OCI-LY1 (cell line): ENCODE results near the gene YLPM1.

Experiments used
- H2AFZ ChIP-seq: fragments of 200-600 bp; sonication (generic), shearing (Covaris generic); 2 replicates; pipeline ENCODE4 v1.6.0; 2014; ENCODE audit warnings: antibody characterized with exemption, mild to moderate bottlenecking, low read length
- H3F3A ChIP-seq: fragments of 200-600 bp; sonication (generic), shearing (Covaris generic); 2 replicates; pipeline ENCODE4 v1.6.0; 2014; ENCODE audit warnings: mild to moderate bottlenecking, antibody characterized with exemption, low read length, moderate library complexity; ENCODE audit not compliant: insufficient read depth
- H3K27ac ChIP-seq: fragments of 200-600 bp; sonication (generic); 2 replicates; pipeline ENCODE4 v1.5.1; 2014; ENCODE audit warnings: low read length, mixed run types, mild to moderate bottlenecking, low read depth; ENCODE audit not compliant: poor library complexity, severe bottlenecking
- H3K27me3 ChIP-seq: fragments of 200-600 bp; sonication (generic); 2 replicates; pipeline ENCODE4 v1.6.0; 2014; ENCODE audit warnings: antibody characterized with exemption, mild to moderate bottlenecking, low read length, moderate library complexity; ENCODE audit not compliant: insufficient read depth
- H3K36me3 ChIP-seq: fragments of 200-600 bp; sonication (generic); 2 replicates; pipeline ENCODE4 v1.6.1; 2014; ENCODE audit warnings: mild to moderate bottlenecking, antibody characterized with exemption, low read length, moderate library complexity, mixed read lengths; ENCODE audit not compliant: insufficient read depth
- H3K4me1 ChIP-seq: fragments of 200-600 bp; sonication (generic); 2 replicates; pipeline ENCODE4 v1.5.1; 2014; ENCODE audit warnings: mild to moderate bottlenecking, low read length, moderate library complexity; ENCODE audit not compliant: insufficient read depth, severe bottlenecking
- H3K4me2 ChIP-seq: fragments of 200-600 bp; sonication (generic), shearing (Covaris generic); 2 replicates; pipeline ENCODE4 v1.6.1; 2014; ENCODE audit warnings: low read length
- H3K4me3 ChIP-seq: fragments of 200-600 bp; sonication (generic); 2 replicates; pipeline ENCODE4 v1.5.1; 2014; ENCODE audit warnings: low read length, low read depth, mild to moderate bottlenecking, mixed read lengths; ENCODE audit not compliant: poor library complexity, severe bottlenecking
- H3K79me2 ChIP-seq: fragments of 200-600 bp; shearing (Covaris generic); 2 replicates; pipeline ENCODE4 v1.6.1; 2016; ENCODE audit warnings: mixed run types, low read length, mixed read lengths; ENCODE audit not compliant: insufficient read depth
- H3K9ac ChIP-seq: fragments of 200-600 bp; sonication (generic), shearing (Covaris generic); 2 replicates; pipeline ENCODE4 v1.6.1; 2014; ENCODE audit warnings: mild to moderate bottlenecking, low read length, mixed read lengths
- H3K9me2 ChIP-seq: fragments of 200-600 bp; sonication (generic), shearing (Covaris generic); 2 replicates; pipeline ENCODE4 v1.6.1; 2014; ENCODE audit warnings: low read depth, mild to moderate bottlenecking, low read length, mixed read lengths
- H3K9me3 ChIP-seq: fragments of 200-600 bp; shearing (Covaris generic); 2 replicates; pipeline ENCODE4 v1.6.1; 2014; ENCODE audit warnings: low read length, mixed read lengths
- H4K20me1 ChIP-seq: fragments of 200-600 bp; sonication (generic), shearing (Covaris generic); 2 replicates; pipeline ENCODE4 v1.6.0; 2016; ENCODE audit warnings: mild to moderate bottlenecking, low read length; ENCODE audit not compliant: insufficient read depth
- EZH2 ChIP-seq: fragments of 200-600 bp; sonication (generic), shearing (Covaris generic); IDR thresholded peaks from 2 replicates; pipeline ENCODE4 v1.8.0; 2017; ENCODE audit warnings: borderline replicate concordance, mixed run types, mild to moderate bottlenecking, antibody characterized with exemption, low read length, moderate library complexity, mixed read lengths
- TF ChIP-seq, protein P1 (sequence below): fragments of 200-600 bp; sonication (generic), shearing (Covaris generic); IDR thresholded peaks from 2 replicates; pipeline ENCODE4 v1.5.1; 2017; ENCODE audit warnings: mild to moderate bottlenecking, antibody characterized with exemption, low read length, moderate library complexity, mixed read lengths

YLPM1 gene

DNA sequence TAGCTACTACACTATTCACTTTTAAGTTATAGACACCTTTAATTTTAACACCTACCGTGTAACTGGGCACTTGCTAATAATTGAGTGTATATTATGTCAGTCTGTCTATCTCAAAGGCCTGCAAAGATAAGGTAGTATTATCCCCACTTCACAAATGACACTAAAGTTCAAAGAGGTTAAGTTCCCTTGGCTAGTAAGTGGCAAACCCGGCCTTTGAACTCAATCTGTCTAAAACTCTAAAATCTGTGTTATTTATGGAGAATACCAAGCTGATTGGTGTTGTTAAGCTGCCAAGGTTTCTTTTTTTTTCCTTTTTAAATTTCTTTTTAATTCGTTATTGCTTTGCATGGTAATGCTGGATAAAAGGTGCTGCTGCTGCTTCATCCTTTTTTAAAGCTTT, 37.7 kb downstream of the YLPM1 start:
- H3K9ac ChIP-seq = no peak overlapping the region
- no peaks in the 10 kb centered on the region for H3K4me1 ChIP-seq
- no peaks in the 10 kb centered on the region for H4K20me1 ChIP-seq
- H3F3A ChIP-seq = no peaks in the 10 kb centered on the region
- no peaks in the 10 kb centered on the region for H3K9me3 ChIP-seq
- H2AFZ ChIP-seq = no peak overlapping the region
- peaks cover 71% of the 10 kb centered on the region for H3K36me3 ChIP-seq
- H3K4me3 ChIP-seq = no peak overlapping the region
- H3K4me2 ChIP-seq = no peak overlapping the region
- H3K27me3 ChIP-seq = no peaks in the 10 kb centered on the region
- no peaks in the 10 kb centered on the region for H3K79me2 ChIP-seq
- no peaks in the 10 kb centered on the region for H3K9me2 ChIP-seq
- no peak for TF ChIP-seq EZH2
- TF ChIP-seq, protein P1, sequence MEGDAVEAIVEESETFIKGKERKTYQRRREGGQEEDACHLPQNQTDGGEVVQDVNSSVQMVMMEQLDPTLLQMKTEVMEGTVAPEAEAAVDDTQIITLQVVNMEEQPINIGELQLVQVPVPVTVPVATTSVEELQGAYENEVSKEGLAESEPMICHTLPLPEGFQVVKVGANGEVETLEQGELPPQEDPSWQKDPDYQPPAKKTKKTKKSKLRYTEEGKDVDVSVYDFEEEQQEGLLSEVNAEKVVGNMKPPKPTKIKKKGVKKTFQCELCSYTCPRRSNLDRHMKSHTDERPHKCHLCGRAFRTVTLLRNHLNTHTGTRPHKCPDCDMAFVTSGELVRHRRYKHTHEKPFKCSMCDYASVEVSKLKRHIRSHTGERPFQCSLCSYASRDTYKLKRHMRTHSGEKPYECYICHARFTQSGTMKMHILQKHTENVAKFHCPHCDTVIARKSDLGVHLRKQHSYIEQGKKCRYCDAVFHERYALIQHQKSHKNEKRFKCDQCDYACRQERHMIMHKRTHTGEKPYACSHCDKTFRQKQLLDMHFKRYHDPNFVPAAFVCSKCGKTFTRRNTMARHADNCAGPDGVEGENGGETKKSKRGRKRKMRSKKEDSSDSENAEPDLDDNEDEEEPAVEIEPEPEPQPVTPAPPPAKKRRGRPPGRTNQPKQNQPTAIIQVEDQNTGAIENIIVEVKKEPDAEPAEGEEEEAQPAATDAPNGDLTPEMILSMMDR = no peak
- H3K27ac ChIP-seq = no peak overlapping the region

DNA sequence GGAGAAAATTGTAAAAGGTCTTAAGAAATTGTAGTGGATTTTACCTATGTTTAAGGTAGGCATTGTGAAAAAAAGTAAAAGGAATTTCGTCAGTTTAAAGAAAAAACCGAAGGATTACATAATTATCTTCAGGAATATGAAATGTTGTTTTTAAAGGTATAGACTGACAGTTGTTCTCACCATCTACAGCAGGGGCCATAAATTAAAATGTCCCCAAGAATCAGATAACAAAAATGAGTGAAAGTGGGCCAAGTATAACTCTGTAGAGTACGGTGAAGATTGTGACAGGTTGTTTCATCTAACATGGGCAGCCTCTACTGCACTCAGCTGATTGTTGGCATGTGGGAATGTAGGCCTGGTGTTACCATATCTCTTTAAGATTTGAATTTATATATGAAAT, 38.3 kb downstream of the YLPM1 start:
- Histone ChIP-seq H4K20me1 (no peaks in the 10 kb centered on the region), H3K4me3 (no peak overlapping the region), H3F3A (no peaks in the 10 kb centered on the region), H3K36me3 (peaks cover 69% of the 10 kb centered on the region), H3K4me1 (no peaks in the 10 kb centered on the region), H3K79me2 (no peaks in the 10 kb centered on the region), H3K27ac (no peak overlapping the region), H3K27me3 (no peaks in the 10 kb centered on the region), H3K9ac (no peak overlapping the region), H3K4me2 (no peak overlapping the region), H2AFZ (no peak overlapping the region), H3K9me3 (no peaks in the 10 kb centered on the region), H3K9me2 (no peaks in the 10 kb centered on the region)
- no peak for TF ChIP-seq EZH2
- TF ChIP-seq, protein P1 = no peak

DNA sequence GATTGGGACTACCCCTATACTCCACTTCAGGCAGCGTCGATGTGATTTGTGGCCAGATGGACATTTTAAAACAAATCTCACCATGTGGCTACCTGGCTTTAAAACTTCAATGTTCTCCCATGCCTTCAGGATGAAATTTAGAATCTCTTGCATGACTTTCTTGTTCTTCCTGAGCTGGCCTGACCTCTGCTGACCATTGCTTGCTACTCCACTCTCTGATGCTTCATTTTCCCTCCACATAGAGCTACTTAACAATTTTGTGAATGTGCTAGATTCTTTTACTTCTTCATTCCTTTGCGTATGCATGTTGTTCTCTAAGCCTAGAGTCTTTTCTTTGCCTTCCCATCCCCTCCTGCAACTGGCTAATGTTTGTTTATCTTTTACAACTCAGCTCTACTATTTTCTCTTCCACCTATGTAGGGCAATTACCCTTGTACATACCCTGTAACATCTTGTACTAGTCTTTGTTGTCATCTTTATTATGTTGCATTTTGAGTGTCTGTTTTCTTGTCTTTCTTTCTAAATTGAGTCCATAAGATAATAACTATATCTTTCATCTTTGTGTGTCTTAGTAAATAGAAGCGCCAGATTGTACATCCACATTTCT, 41.2 kb downstream of the YLPM1 start:
- H3K9ac ChIP-seq = no peak overlapping the region
- H3K9me3 ChIP-seq = no peaks in the 10 kb centered on the region
- H3K27me3 ChIP-seq = no peaks in the 10 kb centered on the region
- no peaks in the 10 kb centered on the region for H3K9me2 ChIP-seq
- no peak for TF ChIP-seq EZH2
- TF ChIP-seq, protein P1 = peak; percentile 57; the same call in 1 of the 2 replicates
- H4K20me1 ChIP-seq = no peaks in the 10 kb centered on the region
- H2AFZ ChIP-seq = no peak overlapping the region
- peaks cover 67% of the 10 kb centered on the region for H3K36me3 ChIP-seq
- no peaks in the 10 kb centered on the region for H3K79me2 ChIP-seq
- no peak overlapping the region for H3K27ac ChIP-seq
- no peaks in the 10 kb centered on the region for H3K4me1 ChIP-seq
- H3F3A ChIP-seq = no peaks in the 10 kb centered on the region
- no peak overlapping the region for H3K4me3 ChIP-seq
- no peak overlapping the region for H3K4me2 ChIP-seq
